PFSK-1 (cell line): Measurements from ENCODE around the gene CTTNBP2NL.

Experiments used
- POLR2AphosphoS5 ChIP-seq: IDR thresholded peaks from 2 replicates; pipeline ENCODE4 v1.6.1; 2012; ENCODE audit warnings: low read depth, mild to moderate bottlenecking, control low read depth, low read length, moderate library complexity
- REST ChIP-seq, 2 experiments: IDR thresholded peaks; 2 replicates each; pipeline versions ENCODE4 v1.6.1 to v1.8.0; 2011 to 2012; ENCODE audit warnings: low read depth in 2 of 2, low read length in 2 of 2, control low read depth in 1 of 2, inconsistent platforms in 1 of 2, mild to moderate bottlenecking in 1 of 2, moderate library complexity in 1 of 2; ENCODE audit not compliant: insufficient read depth in 1 of 2
- SIN3A ChIP-seq: IDR thresholded peaks from 2 replicates; pipeline ENCODE4 v1.6.1; 2012; ENCODE audit warnings: mild to moderate bottlenecking, low read length, moderate library complexity, borderline replicate concordance; ENCODE audit not compliant: insufficient read depth
- TAF1 ChIP-seq: IDR thresholded peaks from 2 replicates; pipeline ENCODE4 v1.6.1; 2012; ENCODE audit warnings: low read length, control low read depth, borderline replicate concordance; ENCODE audit not compliant: insufficient read depth

DNA sequence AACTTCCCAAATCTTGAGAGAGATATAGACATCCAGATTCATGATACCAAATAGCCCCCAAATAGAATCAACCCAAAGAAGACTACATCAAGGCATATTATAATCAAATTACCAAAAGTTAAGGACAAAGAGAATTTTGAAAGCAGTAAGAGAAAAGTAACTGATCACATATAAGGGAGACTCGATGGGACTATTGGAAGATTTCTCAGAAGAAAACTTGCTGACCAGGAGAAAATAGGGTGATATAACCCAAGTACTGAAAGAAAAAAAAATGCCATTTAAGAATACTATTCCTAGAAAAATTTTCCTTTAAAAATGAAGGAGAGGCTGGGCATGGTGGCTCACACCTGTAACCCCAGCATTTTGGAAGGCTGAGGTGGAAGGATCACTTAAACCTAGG is 82.3 kb downstream of the CTTNBP2NL start:
- TF ChIP-seq POLR2AphosphoS5, result no peak
- TF ChIP-seq TAF1, result no peak
- no peak for TF ChIP-seq SIN3A
- TF ChIP-seq REST (IDR thresholded peaks at IDR 0.05; ENCODE audit: insufficient read depth in 1 of 2, low read depth in 2 of 2, low read length in 2 of 2), result no peak
